ENCODE results near the gene SCNN1A.

DNA sequence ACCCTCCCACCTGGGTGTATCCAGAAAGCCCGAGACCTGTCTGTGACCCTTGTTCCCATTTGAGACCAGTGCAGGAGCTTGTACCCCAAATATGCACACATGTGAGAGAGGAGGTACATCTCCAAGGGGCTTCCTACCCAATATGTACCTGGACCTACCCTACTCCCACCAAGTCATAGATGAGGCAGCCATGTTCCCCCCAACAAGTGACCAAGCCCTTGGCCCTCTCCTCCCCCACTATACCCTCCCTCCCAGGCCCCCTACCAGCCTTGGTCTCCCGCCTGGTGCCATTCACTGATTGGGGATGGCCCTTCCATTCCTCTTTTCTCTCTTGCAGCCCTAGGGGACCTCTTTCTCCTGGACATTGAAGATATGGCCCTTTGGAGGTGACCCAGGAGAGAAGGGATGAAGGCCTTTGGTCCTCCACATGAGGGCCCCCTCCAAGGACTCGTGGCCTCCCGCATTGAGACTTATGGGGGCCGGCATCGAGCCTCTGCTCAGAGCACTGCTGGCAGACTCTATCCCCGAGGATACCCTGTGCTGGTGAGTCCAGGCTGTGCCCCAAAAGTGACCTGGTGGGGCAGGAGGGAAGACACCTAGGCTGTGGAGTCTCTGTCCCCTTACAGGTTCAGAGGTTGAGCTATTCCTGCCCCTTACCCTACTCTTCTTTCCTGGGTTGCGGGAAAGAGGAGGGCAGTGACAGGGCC, 63.4 kb downstream of the SCNN1A start:
- TF ChIP-seq ZFP3 (CRISPR knock-in tag; IDR thresholded peaks at IDR 0.05) = no peak
- TF ChIP-seq, protein P1, sequence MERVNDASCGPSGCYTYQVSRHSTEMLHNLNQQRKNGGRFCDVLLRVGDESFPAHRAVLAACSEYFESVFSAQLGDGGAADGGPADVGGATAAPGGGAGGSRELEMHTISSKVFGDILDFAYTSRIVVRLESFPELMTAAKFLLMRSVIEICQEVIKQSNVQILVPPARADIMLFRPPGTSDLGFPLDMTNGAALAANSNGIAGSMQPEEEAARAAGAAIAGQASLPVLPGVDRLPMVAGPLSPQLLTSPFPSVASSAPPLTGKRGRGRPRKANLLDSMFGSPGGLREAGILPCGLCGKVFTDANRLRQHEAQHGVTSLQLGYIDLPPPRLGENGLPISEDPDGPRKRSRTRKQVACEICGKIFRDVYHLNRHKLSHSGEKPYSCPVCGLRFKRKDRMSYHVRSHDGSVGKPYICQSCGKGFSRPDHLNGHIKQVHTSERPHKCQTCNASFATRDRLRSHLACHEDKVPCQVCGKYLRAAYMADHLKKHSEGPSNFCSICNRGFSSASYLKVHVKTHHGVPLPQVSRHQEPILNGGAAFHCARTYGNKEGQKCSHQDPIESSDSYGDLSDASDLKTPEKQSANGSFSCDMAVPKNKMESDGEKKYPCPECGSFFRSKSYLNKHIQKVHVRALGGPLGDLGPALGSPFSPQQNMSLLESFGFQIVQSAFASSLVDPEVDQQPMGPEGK (CRISPR knock-in tag; IDR thresholded peaks at IDR 0.05; ENCODE audit: borderline replicate concordance) = no peak
- TF ChIP-seq ARNTL (CRISPR knock-in tag; IDR thresholded peaks at IDR 0.05; ENCODE audit: borderline replicate concordance, low read depth) = no peak
